H9 (cell line): Measurements from ENCODE around the gene RGN. TPM values are rescaled to one million over a fixed set of nuclear protein-coding genes. Genes with fewer than 3 reads are reported as not detected.

ENCODE experiments used
- DNase-seq: peaks from one replicate; pipeline ENCODE4 v3.0.0-alpha.2; 2017
- H2AFZ ChIP-seq: one replicate; pipeline ENCODE4 v1.6.1; 2013; ENCODE audit warnings: mild to moderate bottlenecking, low read length, control low read depth, moderate library complexity
- H2AK5ac ChIP-seq: 2 replicates; pipeline ENCODE4 v1.6.1; 2013; ENCODE audit warnings: low read length, control low read depth, mixed read lengths; ENCODE audit not compliant: insufficient read length
- H2BK120ac ChIP-seq: one replicate; pipeline ENCODE4 v1.6.1; 2013; ENCODE audit warnings: low read depth, mild to moderate bottlenecking, low read length, control low read depth, inconsistent platforms; ENCODE audit not compliant: poor library complexity, severe bottlenecking
- H2BK12ac ChIP-seq: 2 replicates; pipeline ENCODE4 v1.6.1; 2013; ENCODE audit warnings: low read length, control low read depth, mixed read lengths, low read depth; ENCODE audit not compliant: insufficient read length
- H2BK15ac ChIP-seq: 2 replicates; pipeline ENCODE4 v1.6.1; 2013; ENCODE audit warnings: low read depth, low read length, control low read depth
- H2BK20ac ChIP-seq: one replicate; pipeline ENCODE4 v1.6.1; 2013; ENCODE audit warnings: low read depth, mild to moderate bottlenecking, low read length, control low read depth, inconsistent platforms; ENCODE audit not compliant: poor library complexity, severe bottlenecking
- H2BK5ac ChIP-seq: 2 replicates; pipeline ENCODE4 v1.6.1; 2013; ENCODE audit warnings: low read length, control low read depth, mixed read lengths; ENCODE audit not compliant: insufficient read length
- H3K14ac ChIP-seq: 2 replicates; pipeline ENCODE4 v1.6.1; 2013; ENCODE audit warnings: low read length, control low read depth; ENCODE audit not compliant: insufficient read depth
- H3K18ac ChIP-seq: 2 replicates; pipeline ENCODE4 v1.6.1; 2013; ENCODE audit warnings: low read depth, mild to moderate bottlenecking, mixed read lengths, low read length, control low read depth; ENCODE audit not compliant: insufficient read length
- H3K23ac ChIP-seq: 2 replicates; pipeline ENCODE4 v1.6.1; 2013; ENCODE audit warnings: low read length, control low read depth, mixed read lengths, low read depth; ENCODE audit not compliant: insufficient read length
- H3K23me2 ChIP-seq: 2 replicates; pipeline ENCODE4 v1.6.1; 2013; ENCODE audit warnings: low read depth, mild to moderate bottlenecking, mixed read lengths, low read length, control low read depth; ENCODE audit not compliant: insufficient read length, poor library complexity, severe bottlenecking
- H3K27ac ChIP-seq: 2 replicates; pipeline ENCODE4 v1.5.1; 2013; ENCODE audit warnings: low read length, control low read depth, mixed read lengths, low read depth; ENCODE audit not compliant: insufficient read length
- H3K27me3 ChIP-seq: 2 replicates; pipeline ENCODE4 v1.6.1; 2013; ENCODE audit warnings: low read length, control low read depth, inconsistent platforms; ENCODE audit not compliant: insufficient read depth
- H3K4ac ChIP-seq: 2 replicates; pipeline ENCODE4 v1.6.1; 2013; ENCODE audit warnings: low read depth, mild to moderate bottlenecking, control low read depth, inconsistent platforms, low read length, moderate library complexity
- H3K4me1 ChIP-seq: 2 replicates; pipeline ENCODE4 v1.6.1; 2013; ENCODE audit warnings: low read length, control low read depth, inconsistent platforms; ENCODE audit not compliant: insufficient read depth
- H3K4me2 ChIP-seq: 2 replicates; pipeline ENCODE4 v1.6.1; 2013; ENCODE audit warnings: low read length, control low read depth, mixed read lengths; ENCODE audit not compliant: insufficient read length, insufficient read depth
- H3K56ac ChIP-seq: 2 replicates; pipeline ENCODE4 v1.6.1; 2013; ENCODE audit warnings: low read depth, mild to moderate bottlenecking, mixed read lengths, low read length, control low read depth; ENCODE audit not compliant: insufficient read length
- H3K79me1 ChIP-seq: 2 replicates; pipeline ENCODE4 v1.6.1; 2013; ENCODE audit warnings: low read depth, mild to moderate bottlenecking, moderate library complexity, low read length, control low read depth, inconsistent platforms; ENCODE audit not compliant: insufficient read depth, poor library complexity, severe bottlenecking
- H3K79me2 ChIP-seq: 2 replicates; pipeline ENCODE4 v1.6.1; 2013; ENCODE audit warnings: low read length, control low read depth, inconsistent platforms; ENCODE audit not compliant: insufficient read depth
- H3K9ac ChIP-seq: 2 replicates; pipeline ENCODE4 v1.6.1; 2013; ENCODE audit warnings: low read length, control low read depth, mixed read lengths; ENCODE audit not compliant: insufficient read length; ENCODE audit errors: extremely low read depth
- H3K9me3 ChIP-seq: one replicate; pipeline ENCODE4 v1.6.1; 2013; ENCODE audit warnings: low read depth, low read length, inconsistent platforms; ENCODE audit not compliant: control insufficient read depth
- H3T11ph ChIP-seq: one replicate; pipeline ENCODE4 v1.6.1; 2013; ENCODE audit warnings: mild to moderate bottlenecking, low read length, control low read depth, inconsistent platforms
- H4K20me1 ChIP-seq: one replicate; pipeline ENCODE4 v1.6.1; 2013; ENCODE audit not compliant: control insufficient read depth, insufficient read length, insufficient read depth
- H4K5ac ChIP-seq: 2 replicates; pipeline ENCODE4 v1.6.1; 2013; ENCODE audit warnings: low read depth, mild to moderate bottlenecking, mixed read lengths, low read length, control low read depth; ENCODE audit not compliant: insufficient read length
- H4K8ac ChIP-seq: replicated peaks from 2 replicates; pipeline ENCODE4 v1.6.1; 2013; ENCODE audit warnings: low read length, control low read depth, mixed read lengths, low read depth; ENCODE audit not compliant: insufficient read length
- H4K91ac ChIP-seq: 2 replicates; pipeline ENCODE4 v1.6.1; 2013; ENCODE audit warnings: low read depth, mild to moderate bottlenecking, moderate library complexity, mixed read lengths, low read length, control low read depth; ENCODE audit not compliant: insufficient read length
- H3K27ac Mint-ChIP-seq, 3 experiments: 2 replicates in 2 of 3; 3 replicates in 1 of 3; pipeline ENCODE4 v1.8.0; 2020 to 2021; ENCODE audit warnings: mixed read lengths in 3 of 3, mild to moderate bottlenecking in 1 of 3, moderate library complexity in 1 of 3
- H3K27me3 Mint-ChIP-seq: 2 replicates; pipeline ENCODE4 v1.8.0; 2021; ENCODE audit warnings: low read depth, mild to moderate bottlenecking, moderate library complexity, mixed read lengths
- H3K36me3 Mint-ChIP-seq, 3 experiments: 2 replicates in 2 of 3; 3 replicates in 1 of 3; pipeline ENCODE4 v1.8.0; 2020 to 2021; ENCODE audit warnings: low read depth in 3 of 3, mixed read lengths in 3 of 3; ENCODE audit not compliant: insufficient read depth in 1 of 3
- H3K4me1 Mint-ChIP-seq, 2 experiments: 2 replicates each; pipeline ENCODE4 v1.8.0; 2020; ENCODE audit warnings: mixed read lengths in 2 of 2
- H3K4me3 Mint-ChIP-seq, 2 experiments: 2 replicates in 1 of 2; 3 replicates in 1 of 2; pipeline ENCODE4 v1.8.0; 2020 to 2021; ENCODE audit warnings: mild to moderate bottlenecking in 2 of 2, mixed read lengths in 2 of 2, moderate library complexity in 1 of 2
- H3K9me3 Mint-ChIP-seq, 2 experiments: 2 replicates in 1 of 2; 3 replicates in 1 of 2; pipeline ENCODE4 v1.8.0; 2020; ENCODE audit warnings: mild to moderate bottlenecking in 2 of 2, mixed read lengths in 2 of 2, moderate library complexity in 1 of 2
- WGBS: extraction: QIAGEN DNeasy Blood & Tissue Kit; methylation state at CpG from one replicate; pipeline ENCODE4 v1.1.7; 2013; ENCODE audit warnings: missing lambda C conversion rate, low lambda C conversion rate, mixed read lengths; ENCODE audit not compliant: insufficient read length; ENCODE audit errors: extremely low coverage; 5-methylcytosine and 5-hydroxymethylcytosine counted together
- total RNA-seq: library from RNA; stranded (reverse); gene quantifications from 2 replicates; pipeline ENCODE4 v1.2.1, GENCODE V29; 2021
- TF ChIP-seq, protein P1 (sequence below): fragments of 200-600 bp; sonication (generic); conservative IDR thresholded peaks from 3 replicates; pipeline ENCODE4 v1.8.0; 2021; ENCODE audit warnings: antibody characterized with exemption, mild to moderate bottlenecking

Gene RGN
- total RNA-seq, 1 experiment from 2014 or later: not detected

GRCh38 chrX:47138171-47138570, 59.9 kb downstream of the RGN start:
- H2AFZ ChIP-seq: no peak overlapping the region
- no peak overlapping the region for H3K27ac ChIP-seq
- no CpG with 5 or more reads among the region's 6 CpGs for WGBS
- no peaks in the 10 kb centered on the region for H3K23me2 ChIP-seq
- no peak overlapping the region for H2BK12ac ChIP-seq
- H3K79me2 ChIP-seq: peaks cover 1% of the 10 kb centered on the region; the same call in 1 of the 2 replicates
- no peaks in the 10 kb centered on the region for H3K27me3 Mint-ChIP-seq
- H3K4me2 ChIP-seq: no peak overlapping the region
- no peak overlapping the region for H2AK5ac ChIP-seq
- H2BK15ac ChIP-seq: no peak overlapping the region
- H3K4me3 Mint-ChIP-seq: no peak overlapping the region
- H3T11ph ChIP-seq: no peak overlapping the region
- no peaks in the 10 kb centered on the region for H3K4me1 Mint-ChIP-seq
- TF ChIP-seq, protein P1, sequence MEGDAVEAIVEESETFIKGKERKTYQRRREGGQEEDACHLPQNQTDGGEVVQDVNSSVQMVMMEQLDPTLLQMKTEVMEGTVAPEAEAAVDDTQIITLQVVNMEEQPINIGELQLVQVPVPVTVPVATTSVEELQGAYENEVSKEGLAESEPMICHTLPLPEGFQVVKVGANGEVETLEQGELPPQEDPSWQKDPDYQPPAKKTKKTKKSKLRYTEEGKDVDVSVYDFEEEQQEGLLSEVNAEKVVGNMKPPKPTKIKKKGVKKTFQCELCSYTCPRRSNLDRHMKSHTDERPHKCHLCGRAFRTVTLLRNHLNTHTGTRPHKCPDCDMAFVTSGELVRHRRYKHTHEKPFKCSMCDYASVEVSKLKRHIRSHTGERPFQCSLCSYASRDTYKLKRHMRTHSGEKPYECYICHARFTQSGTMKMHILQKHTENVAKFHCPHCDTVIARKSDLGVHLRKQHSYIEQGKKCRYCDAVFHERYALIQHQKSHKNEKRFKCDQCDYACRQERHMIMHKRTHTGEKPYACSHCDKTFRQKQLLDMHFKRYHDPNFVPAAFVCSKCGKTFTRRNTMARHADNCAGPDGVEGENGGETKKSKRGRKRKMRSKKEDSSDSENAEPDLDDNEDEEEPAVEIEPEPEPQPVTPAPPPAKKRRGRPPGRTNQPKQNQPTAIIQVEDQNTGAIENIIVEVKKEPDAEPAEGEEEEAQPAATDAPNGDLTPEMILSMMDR: no peak
- no peak overlapping the region for H3K27ac Mint-ChIP-seq
- no peak overlapping the region for H3K4ac ChIP-seq
- H3K9me3 ChIP-seq: peaks cover 6% of the 10 kb centered on the region
- H3K23ac ChIP-seq: no peak overlapping the region
- H3K4me1 ChIP-seq: no peaks in the 10 kb centered on the region
- no peak overlapping the region for H2BK20ac ChIP-seq
- H4K8ac ChIP-seq: no peak overlapping the region
- H3K27me3 ChIP-seq: no peaks in the 10 kb centered on the region
- no peaks in the 10 kb centered on the region for H3K79me1 ChIP-seq
- no peak overlapping the region for H4K91ac ChIP-seq
- no peak for DNase-seq
- no peak overlapping the region for H3K9ac ChIP-seq
- H3K18ac ChIP-seq: no peak overlapping the region
- no peak overlapping the region for H4K5ac ChIP-seq
- no peaks in the 10 kb centered on the region for H4K20me1 ChIP-seq
- H3K56ac ChIP-seq: no peak overlapping the region
- peaks cover 65 to 67% of the 10 kb centered on the region in 2 experiments for H3K9me3 Mint-ChIP-seq
- no peak overlapping the region for H2BK120ac ChIP-seq
- H2BK5ac ChIP-seq: no peak overlapping the region
- peaks cover 18 to 25% (median 19%) of the 10 kb centered on the region in 3 experiments; a peak in 6 of 7 replicates for H3K36me3 Mint-ChIP-seq
- no peak overlapping the region for H3K14ac ChIP-seq

Other genes starting within 250 kb of the RGN start
- 4.6 and 5.1 TPM in 2 replicates for gene RP2, start 241.4 kb upstream of the RGN start, total RNA-seq
- 19.6 and 20.2 TPM in 2 replicates for gene JADE3, start 166.0 kb upstream of the RGN start, total RNA-seq
- 98.5 and 100 TPM in 2 replicates for gene NDUFB11, start 66.3 kb downstream of the RGN start, total RNA-seq
- 55.8 and 57.3 TPM in 2 replicates for gene RBM10, start 66.8 kb downstream of the RGN start, total RNA-seq
- 421 and 427 TPM in 2 replicates for gene UBA1, start 115.4 kb downstream of the RGN start, total RNA-seq
- gene CDK16, start 140.2 kb downstream of the RGN start, total RNA-seq: 224 and 226 TPM in 2 replicates
- 150 and 153 TPM in 2 replicates for gene USP11, start 154.6 kb downstream of the RGN start, total RNA-seq